ENCODE measurements around the gene SH3PXD2B. TPM values are rescaled to one million over a fixed set of nuclear protein-coding genes. Genes with fewer than 3 reads are reported as not detected.

Gene SH3PXD2B
- total RNA-seq, 2 experiments from 2014 or later: 0.10 TPM; not detected in 1

GRCh38 chr5:172344855-172345409 is 109.4 kb downstream of the SH3PXD2B start:
- ChIA-PET POLR2A (no interaction called here), CTCF (ENCODE audit: unreplicated experiment) (no interaction called here)
- Histone ChIP-seq H3K9me3 (ENCODE audit: low read length) (no peaks in the 10 kb centered on the region), H3K9me2 (ENCODE audit: insufficient read depth, low read length) (no peaks in the 10 kb centered on the region), H3K27ac (ENCODE audit: low read depth, low read length, poor library complexity, severe bottlenecking) (no peak overlapping the region), H2AFZ (ENCODE audit: low read length) (no peak overlapping the region), H4K20me1 (ENCODE audit: insufficient read depth, low read length) (no peaks in the 10 kb centered on the region), H3K36me3 (ENCODE audit: insufficient read depth, low read length) (no peaks in the 10 kb centered on the region), H3K79me2 (ENCODE audit: insufficient read depth, low read depth, low read length) (no peaks in the 10 kb centered on the region), H3K4me1 (ENCODE audit: insufficient read depth, low read length, poor library complexity, severe bottlenecking) (no peaks in the 10 kb centered on the region), H3K4me2 (ENCODE audit: low read length) (no peak overlapping the region), H3K4me3 (ENCODE audit: low read depth, low read length, poor library complexity, severe bottlenecking) (no peak overlapping the region)
- BruUV-seq (replicated peaks): no TSS peak
- TF ChIP-seq EZH2phosphoT487 (IDR thresholded peaks at IDR 0.05; ENCODE audit: borderline replicate concordance, low read depth, low read length) (no peak), CTCF (conservative IDR thresholded peaks at IDR 0.05; ENCODE audit: low read length) (no peak)
- intact Hi-C loops (cut with micrococcal nuclease; ENCODE audit: unreplicated experiment): no loop called here
- no peak for DNase-seq (ENCODE audit: low spot score)

GRCh38 chr5:172343741-172344140 is 110.6 kb downstream of the SH3PXD2B start:
- Histone ChIP-seq H3K4me1 (ENCODE audit: insufficient read depth, low read length, poor library complexity, severe bottlenecking) (no peaks in the 10 kb centered on the region), H3K9me3 (ENCODE audit: low read length) (no peaks in the 10 kb centered on the region), H3K9me2 (ENCODE audit: insufficient read depth, low read length) (no peaks in the 10 kb centered on the region), H4K20me1 (ENCODE audit: insufficient read depth, low read length) (no peaks in the 10 kb centered on the region), H3K36me3 (ENCODE audit: insufficient read depth, low read length) (no peaks in the 10 kb centered on the region), H3K79me2 (ENCODE audit: insufficient read depth, low read depth, low read length) (no peaks in the 10 kb centered on the region), H3K27ac (ENCODE audit: low read depth, low read length, poor library complexity, severe bottlenecking) (no peak overlapping the region), H2AFZ (ENCODE audit: low read length) (no peak overlapping the region), H3K4me2 (ENCODE audit: low read length) (no peak overlapping the region), H3K4me3 (ENCODE audit: low read depth, low read length, poor library complexity, severe bottlenecking) (no peak overlapping the region)
- TF ChIP-seq CTCF (conservative IDR thresholded peaks at IDR 0.05; ENCODE audit: low read length) (no peak), EZH2phosphoT487 (IDR thresholded peaks at IDR 0.05; ENCODE audit: borderline replicate concordance, low read depth, low read length) (no peak)
- BruUV-seq (replicated peaks): no TSS peak
- ChIA-PET POLR2A (interaction anchor here (0.6 to 0.7 kb wide), 2 partner anchors 48 to 1292 kb away, joined by 3 read pairs; no protein-coding TSS in a partner anchor), CTCF (ENCODE audit: unreplicated experiment) (no interaction called here)
- DNase-seq (ENCODE audit: low spot score): no peak
- intact Hi-C loops (cut with micrococcal nuclease; ENCODE audit: unreplicated experiment): no loop called here

GRCh38 chr5:172342918-172343317 is 111.4 kb downstream of the SH3PXD2B start:
- no peak for DNase-seq (ENCODE audit: low spot score)
- POLR2A ChIA-PET: interaction anchor here (0.6 kb wide), 1 partner anchor 301 kb away, joined by 3 read pairs; no protein-coding TSS in a partner anchor
- no peak overlapping the region for H2AFZ ChIP-seq (ENCODE audit: low read length)
- H3K9me2 ChIP-seq (ENCODE audit: insufficient read depth, low read length): no peaks in the 10 kb centered on the region
- H3K9me3 ChIP-seq (ENCODE audit: low read length): no peaks in the 10 kb centered on the region
- no peak overlapping the region for H3K27ac ChIP-seq (ENCODE audit: low read depth, low read length, poor library complexity, severe bottlenecking)
- H3K4me3 ChIP-seq (ENCODE audit: low read depth, low read length, poor library complexity, severe bottlenecking): no peak overlapping the region
- H4K20me1 ChIP-seq (ENCODE audit: insufficient read depth, low read length): no peaks in the 10 kb centered on the region
- no peaks in the 10 kb centered on the region for H3K79me2 ChIP-seq (ENCODE audit: insufficient read depth, low read depth, low read length)
- no peaks in the 10 kb centered on the region for H3K36me3 ChIP-seq (ENCODE audit: insufficient read depth, low read length)
- TF ChIP-seq EZH2phosphoT487 (IDR thresholded peaks at IDR 0.05; ENCODE audit: borderline replicate concordance, low read depth, low read length): no peak
- TF ChIP-seq CTCF (conservative IDR thresholded peaks at IDR 0.05; ENCODE audit: low read length): no peak
- intact Hi-C loops (cut with micrococcal nuclease; ENCODE audit: unreplicated experiment): no loop called here
- BruUV-seq (replicated peaks): no TSS peak
- H3K4me2 ChIP-seq (ENCODE audit: low read length): no peak overlapping the region
- CTCF ChIA-PET (ENCODE audit: unreplicated experiment): no interaction called here
- H3K4me1 ChIP-seq (ENCODE audit: insufficient read depth, low read length, poor library complexity, severe bottlenecking): no peaks in the 10 kb centered on the region
